ENCODE results near the gene SPO11.

SPO11 gene

GRCh38 chr20:57310821-57311514, 18.6 kb upstream of the SPO11 start:
- DNase-seq (ENCODE audit: low read depth in 2 of 2) = no peak

DNA sequence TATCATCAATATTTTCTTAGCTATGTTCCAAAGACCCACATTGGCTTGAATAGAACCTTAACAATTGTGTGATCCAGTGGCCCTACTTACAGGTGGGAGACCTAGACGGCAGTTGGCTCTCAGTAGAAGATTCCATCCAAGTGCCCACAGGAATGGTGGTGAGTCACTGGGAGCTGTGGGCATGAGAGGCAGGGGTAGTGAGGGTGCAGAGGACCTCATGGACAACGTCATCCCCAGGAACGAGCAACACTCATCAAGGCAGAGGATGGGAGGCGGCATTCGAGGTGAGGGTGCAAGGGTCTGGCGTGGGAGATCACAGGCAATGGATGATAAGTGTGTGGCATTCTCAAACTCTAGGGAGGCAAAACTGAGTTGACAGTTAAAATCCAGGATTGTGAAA, 17.5 kb upstream of the SPO11 start:
- no peak for DNase-seq (ENCODE audit: low read depth in 2 of 2)

DNA sequence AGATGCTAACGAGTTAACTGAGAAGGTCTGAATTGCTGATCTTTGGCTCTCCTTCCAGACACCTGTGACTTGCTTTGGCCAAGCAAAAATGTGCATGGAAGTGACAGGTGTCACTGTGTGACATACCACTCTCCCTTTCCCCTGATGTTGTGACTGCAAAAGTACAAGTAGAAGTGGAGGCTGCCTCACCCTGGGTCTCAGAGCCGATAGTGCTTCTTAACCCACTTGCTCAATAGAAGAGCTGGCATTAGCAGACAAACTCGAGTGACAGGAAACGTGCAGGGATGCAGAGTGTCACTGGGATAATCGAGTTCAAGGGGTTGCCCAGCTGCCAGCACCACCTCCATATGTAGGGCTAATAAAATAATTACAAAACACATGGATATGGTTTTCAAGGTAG, 16.4 kb upstream of the SPO11 start:
- no peak for DNase-seq (ENCODE audit: low read depth in 2 of 2)

DNA sequence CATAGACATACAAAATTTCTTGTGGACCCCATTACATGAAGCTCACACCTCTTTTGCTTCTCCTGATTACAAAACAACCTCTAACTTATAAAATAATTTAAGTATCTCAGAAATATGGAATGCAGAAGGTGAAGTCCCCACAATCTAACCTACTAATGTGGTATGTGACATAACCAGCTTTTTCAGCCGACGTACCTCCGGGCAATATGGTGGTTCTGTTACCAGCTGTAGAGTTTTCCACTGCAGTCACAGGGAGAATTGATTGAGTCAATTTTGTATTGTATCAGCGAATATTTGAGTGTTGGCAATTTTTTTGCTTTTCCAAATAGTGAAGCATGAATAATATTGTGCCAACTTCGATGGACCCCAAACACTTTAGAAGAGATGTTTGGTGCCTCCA, 15.7 kb upstream of the SPO11 start:
- DNase-seq (ENCODE audit: low read depth in 2 of 2) = no peak

DNA sequence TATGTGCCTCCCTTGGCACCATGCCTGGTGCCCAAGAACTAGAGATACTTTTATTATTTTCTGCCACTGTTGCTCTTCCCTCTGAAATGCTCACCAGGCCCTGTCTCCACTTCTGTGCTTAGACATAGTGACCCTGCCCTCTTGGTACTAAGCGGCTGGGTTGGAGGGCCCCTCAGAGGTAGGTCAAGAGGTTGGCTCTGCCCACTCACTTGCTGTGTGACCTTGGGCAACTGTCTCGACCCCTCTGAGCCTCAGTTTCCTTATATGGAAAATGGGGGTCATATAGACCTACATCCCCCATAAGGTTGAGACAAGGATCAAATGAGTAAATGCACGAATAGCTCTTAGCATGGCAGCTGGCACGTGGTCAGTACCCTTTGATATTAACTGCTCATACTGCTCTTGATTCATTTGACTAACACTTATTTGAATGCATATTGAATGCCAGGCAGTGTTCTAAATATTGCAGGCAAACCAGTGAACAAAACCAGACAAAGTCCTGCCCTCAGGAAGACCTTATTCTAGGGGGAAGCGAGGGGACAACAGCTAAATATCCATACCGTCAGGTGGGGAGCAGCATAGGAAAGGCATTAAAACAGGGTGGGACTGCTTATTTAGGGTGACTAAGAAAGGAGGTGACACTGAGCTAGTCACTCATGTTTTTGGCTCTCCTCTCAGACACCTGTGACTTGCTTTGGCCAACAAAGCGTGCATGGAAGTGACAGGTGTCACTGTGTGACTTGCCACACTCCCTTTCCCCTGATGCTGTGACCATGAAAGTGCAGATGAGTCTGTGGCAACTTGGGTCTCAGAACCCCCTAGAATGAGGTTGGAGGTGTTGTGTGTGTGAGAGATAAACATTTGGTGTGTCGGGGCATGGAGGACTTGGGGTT, 14.3 kb upstream of the SPO11 start:
- DNase-seq (ENCODE audit: low read depth in 2 of 2) = no peak

GRCh38 chr20:57315976-57316480, 13.6 kb upstream of the SPO11 start:
- DNase-seq (ENCODE audit: low read depth in 2 of 2) = no peak

- no peak for DNase-seq (ENCODE audit: low read depth in 2 of 2)
Observed at GRCh38 chr20:57316795-57317201, 12.8 kb upstream of the SPO11 start.

DNA sequence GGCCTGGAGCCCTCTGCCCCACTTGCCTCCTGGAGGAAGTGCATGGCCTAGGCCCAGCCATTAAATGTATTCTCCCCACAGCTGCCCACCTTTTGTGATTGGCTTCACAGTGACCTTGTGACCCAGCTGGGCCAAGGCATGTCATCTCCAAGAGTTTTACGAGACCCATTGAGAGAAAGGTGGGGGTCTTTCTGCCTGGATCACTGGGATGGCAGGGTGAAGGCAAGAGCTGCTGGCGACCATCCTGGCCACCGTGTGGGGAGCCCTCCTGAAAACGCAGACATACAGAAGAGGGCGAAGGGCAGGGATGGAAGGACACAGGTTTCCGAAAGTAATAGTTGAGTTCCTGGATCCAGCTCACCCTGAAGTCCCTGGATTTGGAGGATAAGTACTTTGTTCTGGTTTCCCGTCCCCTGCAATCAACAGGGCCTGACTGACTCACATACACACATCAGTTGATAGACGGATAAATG, 12.3 kb upstream of the SPO11 start:
- DNase-seq (ENCODE audit: low read depth in 2 of 2) = no peak

GRCh38 chr20:57317789-57318371, 11.7 kb upstream of the SPO11 start:
- no peak for DNase-seq (ENCODE audit: low read depth in 2 of 2)

- no peak for DNase-seq (ENCODE audit: low read depth in 2 of 2)
Observed at GRCh38 chr20:57319584-57319983, 10.0 kb upstream of the SPO11 start.

- DNase-seq (ENCODE audit: low read depth in 2 of 2) = no peak
Observed at GRCh38 chr20:57320358-57320757, 9.2 kb upstream of the SPO11 start.

DNA sequence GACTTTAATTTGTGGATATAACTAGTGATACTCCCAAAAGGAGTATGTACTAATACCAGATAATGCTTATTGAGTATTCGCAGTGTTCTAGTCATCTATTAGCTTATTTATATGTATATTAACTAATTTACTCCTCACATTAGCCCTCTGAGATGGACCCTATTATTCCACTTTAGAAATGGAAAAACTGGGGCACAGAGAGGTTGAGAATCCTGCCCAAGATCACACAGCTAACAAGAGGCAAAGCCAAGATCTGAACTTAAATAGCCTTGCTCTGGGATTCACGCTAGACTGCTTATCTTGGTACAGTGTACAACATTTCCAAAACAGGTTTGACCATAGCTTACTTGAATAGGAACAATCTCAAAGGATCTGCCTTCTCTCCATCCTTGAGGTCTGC, 8.5 kb upstream of the SPO11 start:
- no peak for DNase-seq (ENCODE audit: low read depth in 2 of 2)

DNA sequence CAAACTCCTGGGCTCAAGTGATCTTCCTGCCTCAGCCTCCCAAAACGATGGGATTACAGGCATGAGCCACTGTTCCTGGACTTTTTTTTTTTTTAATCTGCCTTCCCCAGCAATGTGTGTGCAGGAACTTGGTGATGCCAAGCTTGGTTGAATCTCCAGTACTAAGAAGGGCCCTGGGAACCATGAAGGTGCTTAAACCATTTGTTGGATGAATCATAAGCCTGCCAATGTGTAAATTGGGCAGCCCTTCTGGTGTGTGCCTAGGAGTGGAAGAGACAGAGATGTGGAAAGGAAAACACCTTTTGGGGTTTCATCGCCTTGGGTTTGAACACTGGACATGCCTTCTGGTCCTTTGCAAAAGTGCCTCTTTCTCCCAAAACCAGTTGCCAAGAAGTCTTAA, 7.1 kb upstream of the SPO11 start:
- no peak for DNase-seq (ENCODE audit: low read depth in 2 of 2)

GRCh38 chr20:57323034-57323433, 6.6 kb upstream of the SPO11 start:
- no peak for DNase-seq (ENCODE audit: low read depth in 2 of 2)

GRCh38 chr20:57325632-57326356, 3.8 kb upstream of the SPO11 start:
- DNase-seq (ENCODE audit: low read depth in 2 of 2) = no peak

- DNase-seq (ENCODE audit: low read depth in 2 of 2) = no peak
Observed at GRCh38 chr20:57326667-57327455, 2.7 kb upstream of the SPO11 start.

GRCh38 chr20:57327820-57328219, 1.8 kb upstream of the SPO11 start:
- DNase-seq (ENCODE audit: low read depth in 2 of 2) = no peak

GRCh38 chr20:57330998-57331397, 1.4 kb downstream of the SPO11 start:
- DNase-seq (ENCODE audit: low read depth in 2 of 2) = no peak

DNA sequence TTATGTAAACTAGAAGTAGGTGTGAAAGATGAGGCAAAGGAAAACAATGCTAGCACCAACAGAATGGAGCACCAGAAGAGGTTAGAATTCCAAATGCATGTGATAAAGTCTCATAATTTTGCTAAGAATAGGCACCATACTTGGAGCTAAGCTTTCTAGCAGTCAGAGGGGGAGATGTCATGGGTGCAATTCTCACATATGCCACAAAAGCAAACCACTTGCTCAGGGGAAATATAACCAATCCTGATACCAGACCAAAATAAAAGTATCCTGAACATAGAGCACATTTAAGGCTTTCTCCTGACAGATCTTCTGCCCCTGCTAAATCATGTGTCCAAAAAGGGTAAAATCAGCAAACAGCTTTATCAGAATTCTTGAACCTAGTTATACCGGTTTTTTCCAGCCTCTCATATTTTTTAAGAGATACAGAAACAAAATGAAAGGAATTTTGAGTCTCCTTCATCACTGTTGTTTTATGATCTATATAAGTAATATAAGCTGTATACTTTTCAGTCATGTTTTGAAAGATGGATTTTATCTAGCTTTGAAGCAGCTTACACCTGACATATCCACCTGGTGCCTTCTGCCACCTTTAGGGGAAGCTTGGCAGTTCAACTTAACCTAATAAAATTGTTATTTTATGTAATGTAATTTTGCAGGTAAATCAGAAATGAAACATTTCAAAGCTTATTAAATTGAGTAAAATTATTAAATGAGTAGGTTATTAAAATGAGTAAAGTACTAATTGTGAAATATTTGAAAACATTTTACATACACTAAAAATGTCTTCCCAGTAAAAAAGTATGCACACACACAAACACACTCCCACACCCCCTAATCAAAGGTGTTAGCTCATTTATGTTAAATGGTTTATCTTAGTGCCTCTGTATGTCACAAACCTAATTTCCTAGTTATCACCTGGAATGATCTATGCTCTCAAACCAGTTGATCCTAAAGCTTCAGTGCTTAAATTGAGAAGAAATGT, 2.8 kb downstream of the SPO11 start:
- no peak for DNase-seq (ENCODE audit: low read depth in 2 of 2)

DNA sequence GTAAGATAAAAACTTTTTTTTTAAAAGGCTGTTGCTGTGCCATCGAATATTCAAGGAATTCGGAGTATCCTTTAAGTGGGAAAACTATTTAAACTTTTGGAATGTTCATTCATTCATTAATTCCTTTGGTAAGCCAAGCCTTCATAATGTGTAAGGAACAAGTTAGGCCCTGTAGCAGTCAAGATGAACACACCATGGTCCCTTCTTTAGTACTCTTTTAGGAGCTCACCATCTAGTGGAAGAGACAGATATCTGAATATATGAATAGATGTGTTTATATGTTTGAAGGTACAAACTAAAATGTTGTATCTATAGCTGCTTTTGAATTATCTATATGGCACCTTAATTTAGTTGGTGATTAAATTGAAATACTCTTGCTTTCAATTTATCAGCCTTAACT, 5.8 kb downstream of the SPO11 start:
- DNase-seq (ENCODE audit: low read depth in 2 of 2) = no peak
